CD4-positive, alpha-beta memory T cell (primary cell): ENCODE data around the gene ENAH. TPM values are rescaled to one million over a fixed set of nuclear protein-coding genes. Genes with fewer than 3 reads are reported as not detected.

Experiments
- CTCF ChIA-PET: fragments of 350-600 bp; sonication (Branson Sonifier 250); formaldehyde crosslinking; loops from one replicate; lab custom pipeline; 2021; ENCODE audit warnings: inconsistent platforms; ENCODE audit not compliant: partially characterized antibody; lab: Charles Lee
- POLR2A ChIA-PET: fragments of 350-600 bp; sonication (Branson Sonifier 250); formaldehyde crosslinking; loops from one replicate; lab custom pipeline; 2021; ENCODE audit not compliant: partially characterized antibody; lab: Charles Lee
- DNase-seq, 5 donors: peaks; one replicate each; pipeline versions ENCODE4 v3.0.0 to v3.0.0-alpha.2; 2020 to 2022; ENCODE audit warnings: mixed read lengths in 1 of 5
- H3K27ac ChIP-seq: one replicate; pipeline ENCODE4 v1.7.0; 2013; ENCODE audit warnings: low read depth, low read length
- H3K27me3 ChIP-seq: 2 replicates; pipeline ENCODE4 v1.7.0; 2013; ENCODE audit warnings: mild to moderate bottlenecking, low read length, moderate library complexity; ENCODE audit not compliant: insufficient read depth
- H3K36me3 ChIP-seq: 2 replicates; pipeline ENCODE4 v1.7.0; 2013; ENCODE audit warnings: mild to moderate bottlenecking, low read length, moderate library complexity; ENCODE audit not compliant: insufficient read depth
- H3K4me1 ChIP-seq: 2 replicates; pipeline ENCODE4 v1.7.0; 2013; ENCODE audit warnings: mild to moderate bottlenecking, low read length, moderate library complexity; ENCODE audit not compliant: insufficient read depth
- H3K4me3 ChIP-seq, 2 donors: one replicate each; pipeline ENCODE4 v1.7.0; 2013; ENCODE audit warnings: low read length in 2 of 2, mild to moderate bottlenecking in 1 of 2
- H3K9me3 ChIP-seq, 2 donors: one replicate each; pipeline ENCODE4 v1.7.0; 2013; ENCODE audit warnings: low read length in 2 of 2, control low read depth in 1 of 2; ENCODE audit not compliant: control insufficient read depth in 1 of 2
- H3K27ac Mint-ChIP-seq, 7 donors: one replicate each; pipeline ENCODE4 v1.8.0; 2020 to 2021; ENCODE audit warnings: mixed read lengths in 7 of 7, mild to moderate bottlenecking in 6 of 7, inconsistent platforms in 3 of 7, moderate library complexity in 3 of 7
- H3K27me3 Mint-ChIP-seq, 2 donors: one replicate each; pipeline ENCODE4 v1.8.0; 2020 to 2021; ENCODE audit warnings: mixed read lengths in 2 of 2
- H3K36me3 Mint-ChIP-seq, 2 donors: one replicate each; pipeline ENCODE4 v1.8.0; 2020 to 2021; ENCODE audit warnings: mixed read lengths in 2 of 2, inconsistent platforms in 1 of 2, mild to moderate bottlenecking in 1 of 2
- H3K4me1 Mint-ChIP-seq, 4 donors: one replicate each; pipeline ENCODE4 v1.8.0; 2020 to 2021; ENCODE audit warnings: mixed read lengths in 4 of 4, mild to moderate bottlenecking in 1 of 4
- H3K4me3 Mint-ChIP-seq, 8 donors: one replicate each; pipeline ENCODE4 v1.8.0; 2020 to 2021; ENCODE audit warnings: mixed read lengths in 8 of 8, mild to moderate bottlenecking in 7 of 8, moderate library complexity in 6 of 8, inconsistent platforms in 3 of 8
- H3K9me3 Mint-ChIP-seq, 8 donors: one replicate each; pipeline ENCODE4 v1.8.0; 2020 to 2021; ENCODE audit warnings: mixed read lengths in 8 of 8, mild to moderate bottlenecking in 5 of 8, inconsistent platforms in 3 of 8, moderate library complexity in 1 of 8
- intact Hi-C: fragments of 100-400 bp; cut with micrococcal nuclease; formaldehyde crosslinking; loops from one replicate; pipeline ENCODE4 v1.15.1; 2023
- polyA plus RNA-seq, 2 donors: library from polyadenylated mRNA; unstranded; fragments of 300-500 nt; fragmentation: Illumina TruSeq; gene quantifications; one replicate each; pipeline ENCODE4 v1.2.3, GENCODE V29; 2021
- total RNA-seq, 2 experiments: library from RNA; stranded (reverse); gene quantifications; one replicate each; pipeline ENCODE4 v1.2.3, GENCODE V29; 2021

Gene ENAH
- total and polyA plus RNA-seq, 4 experiments from 2014 or later: 0.26 TPM; not detected in 3

DNA sequence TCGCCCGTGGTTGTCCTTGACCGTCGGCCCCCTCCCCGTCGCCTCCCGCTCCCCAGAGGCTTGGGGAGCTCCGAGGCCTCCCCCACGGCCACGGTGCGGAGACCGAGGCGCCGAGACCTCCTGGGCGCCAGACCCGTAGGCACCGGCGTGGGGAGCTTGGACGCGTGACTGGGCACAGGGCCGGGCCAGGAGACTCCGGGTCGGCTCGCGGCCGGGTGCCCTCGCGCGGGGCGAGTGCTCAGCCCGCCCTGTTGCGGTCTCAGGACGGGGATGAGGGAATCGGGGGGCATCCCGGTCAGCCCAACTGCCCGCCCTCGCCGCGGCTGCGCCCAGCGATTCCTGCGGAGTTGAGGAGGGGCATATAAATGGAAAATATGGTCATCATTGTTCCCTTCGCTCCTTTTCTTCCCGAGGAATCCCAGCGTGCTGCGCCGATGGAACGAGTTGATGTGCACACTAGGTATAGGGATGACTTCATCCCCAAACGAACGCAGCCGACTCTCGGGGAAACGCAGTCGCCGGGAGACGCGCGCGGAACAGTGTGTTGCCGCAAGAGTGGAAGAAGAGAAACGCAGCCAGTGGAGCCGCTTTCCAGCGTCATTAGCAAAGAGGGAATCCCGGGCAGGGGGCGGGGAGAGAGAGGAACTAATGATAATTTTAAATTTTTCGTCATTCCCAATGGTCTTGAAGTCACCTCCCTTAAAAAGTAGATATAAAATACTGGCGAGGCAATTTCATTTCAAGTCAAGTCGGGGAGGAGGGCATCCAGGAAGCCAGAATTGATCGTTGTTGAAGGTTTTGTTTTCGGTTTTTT, 747 bp upstream of the ENAH start:
- peaks cover 8 to 12% of the 10 kb centered on the region in 2 donors for H3K27me3 Mint-ChIP-seq
- ChIA-PET CTCF (no interaction called here), POLR2A (no interaction called here)
- Histone ChIP-seq H3K36me3 (no peaks in the 10 kb centered on the region), H3K27ac (no peak overlapping the region), H3K4me1 (peaks cover 16% of the 10 kb centered on the region), H3K4me3 (peak overlapping the region in 1 of 2 donors; percentile 50), H3K9me3 (no peaks in the 10 kb centered on the region), H3K27me3 (peaks cover 15% of the 10 kb centered on the region)
- H3K36me3 Mint-ChIP-seq: peaks cover 0 to 2% of the 10 kb centered on the region in 2 donors
- peak overlapping the region; percentile 77 to 88 (median 82) for H3K4me3 Mint-ChIP-seq
- H3K4me1 Mint-ChIP-seq: peaks cover 8 to 21% (median 12%) of the 10 kb centered on the region in 4 donors
- no peaks in the 10 kb centered on the region for H3K9me3 Mint-ChIP-seq
- intact Hi-C loops: no loop called here
- DNase-seq: peak in 3 of 5 donors; percentile 9 to 19 (median 14)
- H3K27ac Mint-ChIP-seq: peak overlapping the region in 6 of 7 donors; percentile 28 to 85 (median 56)

DNA sequence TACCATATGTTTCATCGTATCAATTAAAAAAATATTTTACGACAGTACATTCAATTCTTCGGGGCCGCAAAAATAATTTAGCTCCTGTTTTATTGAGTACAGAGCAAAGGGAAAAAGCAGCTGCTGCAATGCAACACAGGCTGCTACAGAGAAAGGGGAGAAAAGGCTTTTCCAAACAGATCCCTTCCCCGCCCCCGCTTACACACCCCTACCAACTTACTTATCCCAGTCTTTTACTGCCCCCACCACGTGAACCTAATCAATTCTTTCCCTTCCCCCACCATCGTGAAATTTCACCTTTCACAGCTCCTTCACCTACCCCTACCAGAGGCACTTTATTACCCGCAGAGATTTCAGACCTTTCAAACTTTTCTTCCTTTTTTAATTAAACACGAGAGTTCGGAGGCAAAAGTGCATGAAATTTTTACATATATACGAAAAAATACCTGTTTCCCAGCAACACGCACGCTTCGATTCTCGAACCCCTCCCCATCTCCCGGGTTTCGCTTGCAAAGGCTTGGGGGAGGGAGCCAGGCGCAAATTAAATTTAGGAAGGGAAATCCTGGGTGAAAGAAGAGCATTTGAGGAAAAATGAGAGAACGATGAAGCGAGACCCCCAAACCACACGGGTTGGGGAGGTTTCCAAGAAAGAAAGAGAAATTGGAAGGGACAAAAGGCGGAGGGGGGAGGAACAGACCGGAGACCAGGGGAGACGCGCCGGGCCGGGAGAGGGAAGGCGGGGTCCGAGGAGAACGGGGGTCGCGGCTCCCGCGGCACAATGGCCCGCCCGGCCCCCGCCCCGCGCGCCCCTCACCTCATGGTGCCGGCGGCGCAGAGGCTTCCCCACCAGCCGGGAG, 823 bp downstream of the ENAH start:
- H3K27ac ChIP-seq: no peak overlapping the region
- Mint-ChIP-seq H3K27ac (peak overlapping the region in 6 of 7 donors; percentile 1 to 93 (median 54)), H3K4me1 (peaks cover 8 to 21% (median 12%) of the 10 kb centered on the region in 4 donors), H3K27me3 (peaks cover 8 to 15% of the 10 kb centered on the region in 2 donors), H3K4me3 (peak overlapping the region; percentile 84 to 98 (median 92)), H3K36me3 (peaks cover 0 to 2% of the 10 kb centered on the region in 2 donors), H3K9me3 (no peaks in the 10 kb centered on the region)
- DNase-seq: no peak
- peaks cover 15% of the 10 kb centered on the region for H3K27me3 ChIP-seq
- ChIA-PET POLR2A (no interaction called here), CTCF (no interaction called here)
- H3K4me3 ChIP-seq: peak overlapping the region in 1 of 2 donors; percentile 53
- peaks cover 16% of the 10 kb centered on the region for H3K4me1 ChIP-seq
- no peaks in the 10 kb centered on the region for H3K36me3 ChIP-seq
- H3K9me3 ChIP-seq: no peaks in the 10 kb centered on the region
- intact Hi-C loops: no loop called here

DNA sequence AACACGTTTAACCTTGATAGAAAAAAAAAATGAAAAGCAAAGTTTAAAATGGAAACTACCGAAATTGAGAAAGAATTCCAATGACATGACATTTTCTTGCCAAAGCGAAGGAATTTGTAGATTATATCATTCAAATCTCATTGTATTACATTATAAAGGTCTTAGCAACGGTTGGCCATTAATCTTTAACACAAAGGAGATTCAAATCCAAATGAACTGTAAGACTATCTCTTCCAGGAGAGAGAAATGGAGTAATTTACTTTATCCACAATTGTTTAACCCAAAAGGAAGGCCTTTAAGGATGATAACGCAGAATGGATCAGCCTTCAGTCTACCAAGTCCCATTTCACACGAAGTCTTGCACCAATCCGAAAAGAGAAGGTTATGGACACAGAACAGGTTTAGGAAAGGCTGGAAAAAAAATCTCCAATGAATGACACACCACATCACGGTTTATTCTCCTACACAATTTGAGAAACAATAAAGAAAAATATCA, 1.5 kb downstream of the ENAH start:
- H3K4me3 Mint-ChIP-seq: peak overlapping the region; percentile 84 to 98 (median 92)
- CTCF ChIA-PET: no interaction called here
- no peaks in the 10 kb centered on the region for H3K9me3 Mint-ChIP-seq
- intact Hi-C loops: no loop called here
- Histone ChIP-seq H3K9me3 (no peaks in the 10 kb centered on the region), H3K4me1 (peaks cover 16% of the 10 kb centered on the region), H3K27ac (no peak overlapping the region), H3K36me3 (no peaks in the 10 kb centered on the region), H3K4me3 (peak overlapping the region in 1 of 2 donors; percentile 53), H3K27me3 (peaks cover 15% of the 10 kb centered on the region)
- H3K4me1 Mint-ChIP-seq: peaks cover 8 to 21% (median 12%) of the 10 kb centered on the region in 4 donors
- peaks cover 0 to 2% of the 10 kb centered on the region in 2 donors for H3K36me3 Mint-ChIP-seq
- H3K27me3 Mint-ChIP-seq: peaks cover 8 to 15% of the 10 kb centered on the region in 2 donors
- DNase-seq: no peak
- H3K27ac Mint-ChIP-seq: peak overlapping the region in 1 of 7 donors; percentile 1
- POLR2A ChIA-PET: no interaction called here

DNA sequence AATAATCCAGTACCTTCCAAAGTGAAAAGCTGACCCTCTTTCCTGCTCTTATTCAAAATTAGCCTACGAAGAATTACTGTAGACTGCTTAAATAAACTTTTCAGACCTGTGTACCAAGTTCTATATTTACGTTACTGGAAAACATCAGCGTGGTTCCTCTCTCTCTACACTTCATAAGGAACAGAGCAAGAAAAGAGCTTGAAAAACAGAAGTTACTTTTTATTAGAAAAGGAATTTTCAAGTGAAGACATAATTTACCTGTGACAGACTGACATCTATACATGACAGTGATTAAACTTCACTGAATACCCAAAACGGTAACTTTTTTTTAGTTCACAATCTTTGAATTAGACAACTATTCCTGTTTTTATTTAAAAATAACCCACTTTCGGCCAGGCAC, 2.7 kb downstream of the ENAH start:
- ChIA-PET POLR2A (no interaction called here), CTCF (no interaction called here)
- H3K4me3 ChIP-seq: no peak overlapping the region
- Mint-ChIP-seq H3K4me1 (peaks cover 8 to 20% (median 12%) of the 10 kb centered on the region in 4 donors), H3K27me3 (peaks cover 11 to 21% of the 10 kb centered on the region in 2 donors), H3K36me3 (peaks cover 0 to 2% of the 10 kb centered on the region in 2 donors), H3K27ac (no peak overlapping the region), H3K9me3 (no peaks in the 10 kb centered on the region), H3K4me3 (no peak overlapping the region)
- H3K27me3 ChIP-seq: peaks cover 20% of the 10 kb centered on the region
- no peaks in the 10 kb centered on the region for H3K36me3 ChIP-seq
- no peak for DNase-seq
- H3K27ac ChIP-seq: no peak overlapping the region
- no peaks in the 10 kb centered on the region for H3K9me3 ChIP-seq
- intact Hi-C loops: no loop called here
- H3K4me1 ChIP-seq: peaks cover 16% of the 10 kb centered on the region

DNA sequence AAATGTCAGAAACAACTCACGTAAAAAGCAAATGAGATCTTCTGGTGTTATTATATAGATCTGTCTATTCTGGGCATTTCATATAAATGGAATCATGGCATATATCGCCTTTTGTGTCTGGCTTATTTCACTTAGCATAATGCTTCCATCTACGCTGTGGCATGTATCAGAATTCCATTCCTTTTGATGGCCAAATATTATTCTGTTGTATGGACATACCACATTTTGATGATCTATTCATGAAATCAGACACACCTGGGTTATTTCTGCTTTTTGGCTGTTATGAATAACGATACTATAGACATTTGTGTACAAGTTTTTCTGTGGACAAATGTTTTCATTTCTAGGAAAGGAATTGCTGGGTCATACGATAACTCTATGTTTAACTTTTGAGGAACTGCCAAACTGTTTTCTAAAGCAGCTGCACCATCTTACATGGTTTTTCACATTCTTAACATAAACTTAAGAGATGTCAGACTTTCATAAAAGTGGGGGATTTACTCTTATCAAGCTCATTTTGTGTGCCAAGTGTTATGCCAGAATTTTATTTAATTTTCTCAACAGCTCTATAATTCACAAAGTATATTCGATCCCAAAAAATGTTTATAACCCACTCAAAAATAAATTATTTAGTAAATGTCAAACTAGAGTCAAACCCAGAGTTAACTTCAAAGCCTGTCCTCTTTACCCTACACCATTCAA, 7.6 kb downstream of the ENAH start:
- Mint-ChIP-seq H3K4me1 (no peaks in the 10 kb centered on the region), H3K27ac (no peak overlapping the region), H3K36me3 (no peaks in the 10 kb centered on the region), H3K9me3 (no peaks in the 10 kb centered on the region), H3K27me3 (peaks cover 19 to 24% of the 10 kb centered on the region in 2 donors), H3K4me3 (no peak overlapping the region)
- CTCF ChIA-PET: no interaction called here
- H3K9me3 ChIP-seq: no peaks in the 10 kb centered on the region
- no peak overlapping the region for H3K4me3 ChIP-seq
- no peaks in the 10 kb centered on the region for H3K4me1 ChIP-seq
- no peak for DNase-seq
- intact Hi-C loops: no loop called here
- H3K27me3 ChIP-seq: peaks cover 12% of the 10 kb centered on the region
- no peak overlapping the region for H3K27ac ChIP-seq
- no peaks in the 10 kb centered on the region for H3K36me3 ChIP-seq
- POLR2A ChIA-PET: no interaction called here

DNA sequence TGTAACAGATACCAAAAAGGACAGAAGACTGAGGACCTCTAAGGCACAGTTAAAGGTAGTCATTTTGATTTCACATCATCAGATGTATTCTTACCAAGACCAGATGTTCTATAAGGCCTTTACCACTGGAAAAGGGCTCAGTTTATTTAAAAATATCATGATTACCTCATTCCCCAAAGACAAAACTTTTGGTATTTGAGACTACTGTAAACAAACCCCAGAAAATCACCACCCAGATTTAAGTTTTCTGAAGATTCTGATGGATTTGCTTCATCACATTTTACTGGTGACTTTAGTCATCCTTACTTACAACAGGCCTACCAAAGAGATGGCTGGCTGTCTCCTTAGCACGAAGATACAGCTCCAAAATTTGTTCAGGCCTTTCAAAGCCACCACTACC, 8.3 kb downstream of the ENAH start:
- Histone ChIP-seq H3K4me3 (no peak overlapping the region), H3K36me3 (no peaks in the 10 kb centered on the region), H3K27me3 (peaks cover 12% of the 10 kb centered on the region), H3K4me1 (no peaks in the 10 kb centered on the region), H3K9me3 (no peaks in the 10 kb centered on the region), H3K27ac (no peak overlapping the region)
- no peak for DNase-seq
- intact Hi-C loops: no loop called here
- CTCF ChIA-PET: no interaction called here
- Mint-ChIP-seq H3K4me1 (no peaks in the 10 kb centered on the region), H3K4me3 (no peak overlapping the region), H3K27me3 (peaks cover 14 to 18% of the 10 kb centered on the region in 2 donors), H3K9me3 (no peaks in the 10 kb centered on the region), H3K36me3 (no peaks in the 10 kb centered on the region), H3K27ac (no peak overlapping the region)
- POLR2A ChIA-PET: no interaction called here
